MV-4-11 (cell line): ENCODE results near the gene PTPN2.

ENCODE experiments used
- DNase-seq: peaks from one replicate; lab custom pipeline; 2025; lab: John Stamatoyannopoulos, UW

Gene PTPN2

DNA sequence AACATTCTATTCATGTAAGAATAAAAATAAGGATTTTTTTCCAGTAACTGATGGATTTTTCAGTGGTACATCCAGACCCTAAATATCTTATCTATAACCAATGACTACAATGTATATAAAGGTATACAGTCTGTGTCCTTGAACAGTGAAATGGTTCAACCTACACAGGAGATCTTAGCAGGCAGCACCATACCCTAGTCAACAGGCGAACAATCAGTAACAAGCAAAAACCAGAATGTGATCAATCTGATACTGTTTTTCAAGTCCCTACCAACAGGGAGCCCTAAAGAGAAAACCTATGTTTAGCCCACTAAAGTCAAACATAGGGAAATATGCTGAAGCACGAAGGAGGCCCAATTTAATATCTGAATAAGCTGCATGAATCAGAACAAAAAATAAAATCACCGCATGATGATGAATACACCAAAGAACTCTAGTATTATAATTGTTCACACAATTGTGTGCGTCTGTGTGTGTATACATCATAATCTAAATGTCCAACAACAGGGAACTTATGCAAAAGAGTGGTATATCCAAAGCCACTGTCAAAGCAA, 26.0 kb downstream of the PTPN2 start:
- DNase-seq = no peak

DNA sequence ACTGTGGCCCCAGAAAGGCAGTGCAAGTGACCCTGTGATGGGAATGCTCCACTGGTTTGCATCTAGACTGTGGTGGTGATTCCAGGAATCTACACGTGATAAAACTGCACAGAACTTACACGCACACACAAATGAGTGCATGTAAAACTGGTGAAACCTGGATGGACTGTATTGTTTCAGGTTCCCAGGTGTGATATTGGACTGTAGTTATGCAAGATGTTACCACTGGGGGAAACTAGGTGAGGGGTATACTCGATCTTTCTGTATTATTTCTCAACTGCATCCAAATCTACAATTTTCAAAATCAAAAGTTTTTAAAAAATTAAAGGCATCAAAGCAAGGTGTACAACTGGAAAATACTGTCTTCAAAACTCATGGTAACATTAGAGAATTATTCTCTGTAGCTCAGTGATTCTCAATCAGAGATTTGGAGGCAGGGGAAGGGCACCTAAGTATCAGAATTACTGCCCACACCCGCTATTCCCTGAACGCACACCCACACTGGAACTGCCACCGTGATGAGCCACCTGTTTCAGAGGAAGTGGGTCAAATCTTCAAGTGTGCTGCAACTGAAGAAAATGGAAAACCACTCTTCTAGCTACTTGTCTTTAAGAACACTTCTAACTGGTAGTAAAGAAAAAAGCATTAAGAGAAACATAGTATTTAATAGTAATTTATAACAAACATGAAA, 26.7 kb downstream of the PTPN2 start:
- DNase-seq = no peak

DNA sequence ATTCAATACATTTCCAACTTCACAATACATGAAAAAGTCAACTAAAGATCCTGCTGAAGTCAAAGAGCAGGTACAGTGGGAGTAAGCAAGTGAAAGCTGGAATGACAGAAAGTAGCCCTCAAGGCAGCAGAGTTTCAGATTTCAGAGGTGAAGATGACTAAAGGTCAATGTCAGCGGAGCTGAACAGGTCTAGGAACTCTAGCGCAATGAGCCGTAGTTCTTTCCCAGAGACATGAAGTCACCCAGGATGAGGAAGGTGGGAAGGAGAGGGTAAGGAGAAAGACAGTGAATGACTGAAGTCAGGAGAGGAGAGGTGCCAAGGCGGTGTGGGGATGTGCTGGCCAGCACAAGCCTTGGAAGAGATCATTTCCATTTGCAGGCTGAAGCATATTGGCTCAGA, 28.1 kb downstream of the PTPN2 start:
- no peak for DNase-seq

DNA sequence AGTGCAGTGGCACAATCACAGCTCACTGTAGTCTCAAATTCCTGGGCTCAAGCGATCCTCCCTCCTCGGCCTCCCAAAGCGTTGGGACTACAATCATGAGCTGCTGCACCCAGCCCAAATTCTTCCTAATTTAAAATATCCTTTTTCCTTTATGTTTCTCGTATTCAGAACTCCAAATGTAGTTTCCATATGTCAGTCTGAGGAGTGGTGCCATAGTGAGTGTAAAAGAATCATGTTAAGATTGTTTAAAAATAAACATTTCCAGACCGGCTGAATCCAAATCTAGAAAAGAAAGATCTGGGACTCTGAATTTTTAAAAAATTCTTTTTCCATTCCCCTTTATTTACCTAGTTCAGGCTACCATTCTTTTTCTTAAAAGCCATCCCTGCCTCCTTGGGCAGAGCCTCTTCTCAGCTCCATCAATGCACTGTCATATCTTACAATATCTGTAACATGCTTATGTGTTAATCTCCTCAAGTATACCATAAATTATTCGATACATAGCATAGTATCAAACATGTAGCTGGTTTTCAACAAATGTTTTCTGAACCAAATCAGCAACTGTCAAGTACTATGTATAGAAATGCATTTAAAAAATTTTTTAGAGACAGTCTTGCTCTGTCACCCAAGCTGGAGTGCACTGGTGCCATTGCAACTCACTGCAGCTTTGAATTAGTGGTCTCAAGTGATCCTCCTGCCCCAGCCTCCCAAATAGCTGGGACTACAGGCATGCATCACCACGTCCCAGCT, 31.3 kb downstream of the PTPN2 start:
- DNase-seq = no peak

DNA sequence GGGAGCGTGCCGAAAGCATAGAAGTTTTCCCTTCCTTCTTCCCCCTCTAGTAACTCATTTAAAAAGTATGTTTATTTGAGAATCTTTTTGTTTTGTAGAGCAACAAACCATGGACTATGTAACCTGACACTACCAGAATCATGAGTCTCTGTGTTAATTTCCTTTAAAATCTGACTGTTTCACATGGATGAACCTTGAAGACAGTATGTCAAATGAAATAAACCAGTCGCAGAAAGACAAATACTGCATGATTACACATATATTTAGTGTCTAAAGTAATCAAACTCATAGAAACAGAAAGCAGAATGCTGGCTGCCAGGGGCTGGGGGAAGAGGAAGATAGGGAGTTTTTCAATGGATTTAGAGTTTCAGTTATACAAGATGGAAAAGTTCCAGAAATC, 32.3 kb downstream of the PTPN2 start:
- DNase-seq = no peak

DNA sequence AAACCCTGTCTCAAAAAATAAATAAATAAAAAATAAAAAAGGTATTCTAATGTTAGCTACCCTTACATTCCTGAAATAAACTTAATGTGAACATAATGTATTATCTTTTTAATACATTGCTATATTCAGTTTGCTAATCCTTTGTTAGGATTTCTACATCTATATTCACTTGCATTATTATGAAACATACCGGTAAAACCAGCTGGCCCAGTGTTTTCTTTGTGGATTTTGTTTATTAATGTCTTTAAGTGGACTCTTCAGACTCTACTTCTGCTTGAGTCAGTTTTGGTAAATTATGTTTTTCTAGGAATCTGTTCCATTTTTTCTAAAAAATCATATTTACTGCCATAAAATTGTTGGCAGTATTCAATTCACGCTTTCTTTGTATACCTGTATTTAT, 34.5 kb downstream of the PTPN2 start:
- no peak for DNase-seq

DNA sequence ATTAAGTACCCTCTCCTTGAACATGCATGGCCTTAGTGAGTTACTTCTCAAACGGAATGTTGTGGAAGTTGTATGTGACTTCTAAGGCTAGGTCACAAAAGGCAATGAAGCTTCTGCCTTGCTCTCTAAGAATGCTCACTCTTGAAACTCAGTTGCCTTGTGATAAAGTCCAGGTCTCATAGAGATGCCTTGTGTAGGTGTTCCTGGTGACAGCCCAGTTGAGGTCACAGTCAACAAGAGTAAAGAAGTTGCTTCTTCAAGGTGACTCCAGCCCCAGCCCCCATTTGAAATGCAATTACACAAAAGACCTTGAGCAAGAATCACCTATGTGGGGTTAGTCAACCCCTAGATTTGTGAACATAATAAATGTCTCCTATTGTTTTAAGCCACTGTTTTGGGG, 35.6 kb downstream of the PTPN2 start:
- no peak for DNase-seq

DNA sequence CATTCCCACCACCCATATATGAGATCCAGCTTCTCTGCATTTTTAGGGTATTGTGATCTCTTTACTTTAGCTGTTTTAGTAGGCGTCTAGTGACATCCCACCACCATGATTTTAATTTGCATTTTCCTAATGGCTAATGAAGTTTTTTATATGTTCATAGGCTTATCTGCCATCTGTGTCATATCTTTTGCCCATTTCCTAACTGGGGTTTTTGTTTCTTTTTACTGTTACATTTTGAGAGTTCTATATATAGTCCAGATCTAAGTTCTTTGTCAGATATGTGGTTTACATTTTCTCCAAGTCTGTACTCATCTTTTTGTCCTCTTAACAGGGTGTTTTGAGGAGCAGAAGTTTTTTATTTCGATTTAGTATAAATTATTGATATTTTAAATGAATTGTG, 39.6 kb downstream of the PTPN2 start:
- no peak for DNase-seq

DNA sequence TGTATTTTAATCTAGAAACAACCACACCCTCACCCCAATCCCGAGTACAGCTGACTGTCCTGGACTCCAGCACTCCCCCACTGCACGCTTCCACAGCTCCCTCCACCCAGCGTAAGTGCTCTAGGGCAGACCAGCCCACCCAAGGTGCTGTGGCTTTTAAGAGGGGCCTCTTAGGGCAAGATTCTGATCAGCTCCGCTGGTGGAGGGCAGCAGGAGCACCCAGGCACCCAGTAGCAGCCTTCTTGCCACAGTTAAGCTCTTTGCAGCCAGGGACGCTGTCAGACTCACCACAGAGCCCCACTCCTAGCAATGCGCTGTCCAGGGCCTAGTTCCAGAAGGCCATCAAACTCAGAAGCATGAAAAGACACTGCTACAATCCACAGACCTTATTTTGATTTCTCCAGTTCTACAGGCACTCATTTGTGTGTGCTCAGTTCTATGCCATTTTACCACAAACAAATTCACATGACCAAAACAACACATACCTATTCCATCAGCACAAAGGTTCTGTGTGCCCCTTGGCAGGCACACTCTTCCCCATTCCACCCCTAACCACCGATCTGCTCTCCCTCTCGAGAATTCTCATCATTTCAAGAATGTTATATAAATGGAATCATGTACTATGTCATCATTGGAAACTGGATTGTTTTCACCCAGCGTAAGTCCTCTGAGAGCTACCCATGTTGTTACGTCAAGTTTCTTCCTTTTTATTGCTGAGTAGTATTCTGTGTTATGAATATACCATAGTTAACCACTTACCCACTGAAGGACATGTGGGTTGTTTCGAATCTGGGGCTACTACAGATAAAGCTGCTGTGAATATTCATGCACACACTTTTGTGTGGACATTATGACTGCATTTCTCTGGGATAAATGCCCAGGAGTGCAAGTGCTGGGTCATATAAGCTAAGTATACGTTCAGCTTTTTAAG, 40.4 kb downstream of the PTPN2 start:
- DNase-seq = no peak

DNA sequence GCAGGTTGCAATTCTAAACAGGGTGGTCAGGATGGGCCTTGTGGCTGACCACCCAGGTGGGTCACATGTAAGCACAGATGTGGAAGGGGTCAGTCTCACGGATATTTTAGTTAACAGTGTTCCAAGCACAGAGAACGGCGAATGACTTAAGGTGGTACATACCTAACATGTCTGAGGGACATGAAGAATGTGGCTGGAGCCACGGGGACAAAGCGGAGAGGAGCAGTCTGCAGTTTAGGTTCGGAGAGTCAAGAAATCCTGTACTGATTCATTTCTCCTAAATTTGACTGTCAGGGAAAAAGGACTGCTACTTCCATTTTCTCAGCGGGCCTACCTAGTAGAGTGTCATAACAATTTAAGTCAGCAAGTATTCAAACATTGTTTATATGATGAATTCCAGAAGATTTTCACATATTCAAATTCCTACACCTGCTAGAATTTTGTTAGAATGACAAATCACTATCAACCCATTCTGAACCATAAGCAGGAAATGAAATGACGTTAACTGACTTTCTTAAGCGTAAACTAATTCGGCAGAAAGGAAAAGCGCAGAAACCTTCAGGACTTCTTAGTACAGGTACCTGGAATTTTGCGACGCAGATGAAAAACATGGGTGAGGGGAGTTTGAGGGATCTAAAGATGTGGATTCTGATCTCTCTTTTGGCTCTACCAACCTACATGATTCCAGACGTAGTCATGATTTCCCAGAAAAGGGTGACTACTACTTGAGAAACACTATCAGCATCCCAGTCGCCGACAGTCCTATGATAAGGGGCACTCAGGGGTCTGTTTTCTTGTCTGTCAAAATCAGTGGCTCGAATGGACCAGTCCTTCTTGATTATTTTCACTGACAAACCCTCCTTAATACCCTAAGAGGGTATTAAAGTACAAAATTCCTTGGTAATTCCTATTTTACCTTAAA, 41.3 kb downstream of the PTPN2 start:
- DNase-seq = no peak

DNA sequence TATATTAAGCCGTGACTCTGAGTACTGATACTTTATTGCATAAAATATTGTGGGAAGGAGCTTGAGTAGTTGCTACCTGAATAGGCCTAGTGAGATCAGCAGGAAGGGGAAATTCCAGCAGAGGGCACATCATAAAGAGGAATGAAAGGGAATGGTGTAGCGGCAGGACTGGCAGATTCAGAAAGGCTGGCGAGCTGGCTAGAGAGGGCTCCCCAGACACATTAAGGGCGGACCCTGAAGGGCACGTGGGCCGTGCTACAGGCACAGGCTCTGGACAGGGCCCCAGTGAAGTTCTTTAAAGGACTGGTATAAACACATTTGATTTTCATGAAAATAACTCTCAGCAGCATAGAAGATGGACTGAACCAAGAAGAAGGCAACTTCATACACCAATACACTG, 43.0 kb downstream of the PTPN2 start:
- DNase-seq = no peak

DNA sequence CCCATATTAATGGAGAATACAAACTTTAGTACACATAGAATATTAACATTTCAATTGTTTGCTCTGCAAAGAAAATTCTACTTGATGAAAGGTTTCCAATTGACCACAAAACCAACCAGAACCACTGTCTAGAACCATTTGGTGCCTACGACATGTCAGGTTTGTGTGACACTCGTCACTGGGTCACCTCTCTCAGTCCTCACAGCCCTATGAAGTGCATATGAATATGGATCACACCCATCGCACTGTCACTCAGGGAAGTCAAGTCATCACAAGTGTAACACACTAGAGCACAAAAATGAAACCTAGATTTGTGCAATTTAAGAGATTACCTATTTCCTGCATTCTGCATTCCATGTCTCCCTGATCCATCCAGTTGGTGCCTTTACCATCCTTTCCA, 43.7 kb downstream of the PTPN2 start:
- no peak for DNase-seq

DNA sequence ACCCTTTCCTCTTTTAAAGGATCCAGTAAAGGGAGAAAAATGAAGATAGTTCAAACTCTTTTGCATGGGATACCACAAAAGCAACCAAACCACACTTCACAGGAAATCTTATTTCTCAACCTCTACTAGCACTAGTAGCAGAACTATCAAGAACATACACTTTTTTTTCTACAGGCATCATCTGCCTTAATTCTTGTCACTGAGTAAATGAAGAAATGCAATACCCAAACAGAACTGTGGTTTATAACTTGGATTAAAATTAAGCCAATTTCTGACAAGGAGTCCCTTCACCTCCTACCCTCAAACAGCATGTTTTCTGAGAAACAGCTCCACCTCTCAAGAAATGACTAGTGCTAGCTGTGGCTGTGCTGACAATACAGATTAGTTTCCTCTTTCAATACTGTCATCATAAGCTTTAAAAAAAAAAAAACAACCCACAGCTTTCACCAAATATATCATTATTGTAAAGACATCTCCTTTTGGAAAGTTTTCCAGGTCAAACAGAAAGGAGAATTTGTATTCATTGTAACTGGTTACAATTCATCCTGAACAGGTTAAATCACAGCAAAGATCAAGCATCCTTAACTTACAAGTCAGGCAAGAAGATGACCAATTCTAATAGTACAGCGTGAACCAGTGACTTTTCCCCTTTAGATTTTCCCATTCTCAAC, 44.4 kb downstream of the PTPN2 start:
- DNase-seq = peak; percentile 99

DNA sequence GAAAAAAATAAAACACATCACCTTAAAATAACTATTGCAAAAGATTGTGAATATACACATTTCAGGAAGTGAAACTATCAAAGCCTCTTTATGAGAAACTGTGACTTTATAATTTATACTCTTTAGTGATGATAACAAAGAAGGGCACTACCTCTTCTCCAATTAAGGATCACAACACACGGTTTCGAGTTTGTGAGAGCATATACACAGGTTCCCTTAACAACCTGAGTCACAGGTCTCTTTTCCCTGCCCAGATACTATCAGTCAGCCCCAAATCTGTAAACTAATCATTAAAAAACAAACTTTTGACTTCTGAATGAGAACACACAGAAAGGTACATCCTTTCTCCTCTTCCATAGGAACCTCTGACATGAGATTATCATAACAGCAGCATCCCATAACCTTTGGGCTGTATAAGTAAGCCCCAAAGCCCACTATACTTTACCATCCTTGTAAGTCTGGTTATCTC, 44.9 kb downstream of the PTPN2 start:
- peak; percentile 91 for DNase-seq

DNA sequence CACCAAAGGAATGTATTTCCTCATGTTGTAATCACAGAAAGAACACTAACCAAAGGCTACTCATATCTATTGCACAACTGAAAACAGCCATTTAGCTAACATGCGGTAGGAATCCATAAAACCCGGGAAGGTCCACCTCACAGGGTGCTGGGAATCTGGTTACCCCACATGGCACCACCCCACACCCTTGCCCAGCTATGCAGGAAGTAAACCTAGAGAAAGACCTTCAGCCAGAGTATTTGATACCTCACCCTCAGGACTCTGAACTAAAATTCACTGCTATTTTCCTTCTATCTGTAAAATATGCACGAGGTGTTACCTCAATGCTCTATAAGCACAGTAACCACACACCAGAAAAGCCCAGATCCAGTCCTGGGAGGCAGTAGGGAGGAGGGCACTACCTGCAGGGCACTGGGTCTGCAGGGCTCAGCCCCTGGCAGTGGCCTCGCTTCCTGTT, 45.8 kb downstream of the PTPN2 start:
- peak; percentile 88 for DNase-seq

DNA sequence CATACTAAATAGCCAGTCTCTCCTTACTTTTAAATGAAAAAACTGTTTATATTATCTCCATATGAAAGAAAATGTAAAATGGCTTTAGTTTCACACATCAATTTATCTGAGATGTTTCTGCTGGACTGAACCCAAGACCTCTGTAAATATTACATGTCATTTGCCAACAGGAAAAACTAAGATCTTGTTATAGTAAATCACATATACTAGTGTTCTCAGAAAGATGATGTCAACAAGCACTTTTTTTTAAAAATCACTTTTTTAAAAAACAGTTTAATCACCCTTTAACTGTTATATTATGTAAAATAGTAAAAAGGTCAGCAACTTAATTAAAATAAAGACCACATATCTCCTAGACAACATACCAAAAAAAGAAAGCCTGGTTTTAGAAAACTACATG, 46.3 kb downstream of the PTPN2 start:
- DNase-seq = peak; percentile 54

DNA sequence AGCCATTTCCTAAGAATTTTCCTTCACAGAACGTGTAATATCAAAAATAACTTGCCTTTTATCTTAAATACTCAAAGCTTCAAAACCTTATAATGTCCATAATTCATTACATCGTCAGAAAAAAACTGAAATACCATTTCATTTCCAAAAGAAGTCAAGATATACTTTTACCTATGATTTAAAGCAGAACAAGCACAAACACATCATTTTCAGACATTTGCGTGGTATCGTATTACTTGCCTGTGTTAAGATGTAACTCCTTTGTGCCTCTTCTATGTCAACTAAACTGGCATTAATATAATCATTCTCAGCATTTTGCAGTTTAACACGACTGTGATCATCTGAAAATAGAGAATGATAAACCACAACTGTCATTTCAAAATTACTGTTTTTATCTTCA, 47.5 kb downstream of the PTPN2 start:
- DNase-seq = no peak

DNA sequence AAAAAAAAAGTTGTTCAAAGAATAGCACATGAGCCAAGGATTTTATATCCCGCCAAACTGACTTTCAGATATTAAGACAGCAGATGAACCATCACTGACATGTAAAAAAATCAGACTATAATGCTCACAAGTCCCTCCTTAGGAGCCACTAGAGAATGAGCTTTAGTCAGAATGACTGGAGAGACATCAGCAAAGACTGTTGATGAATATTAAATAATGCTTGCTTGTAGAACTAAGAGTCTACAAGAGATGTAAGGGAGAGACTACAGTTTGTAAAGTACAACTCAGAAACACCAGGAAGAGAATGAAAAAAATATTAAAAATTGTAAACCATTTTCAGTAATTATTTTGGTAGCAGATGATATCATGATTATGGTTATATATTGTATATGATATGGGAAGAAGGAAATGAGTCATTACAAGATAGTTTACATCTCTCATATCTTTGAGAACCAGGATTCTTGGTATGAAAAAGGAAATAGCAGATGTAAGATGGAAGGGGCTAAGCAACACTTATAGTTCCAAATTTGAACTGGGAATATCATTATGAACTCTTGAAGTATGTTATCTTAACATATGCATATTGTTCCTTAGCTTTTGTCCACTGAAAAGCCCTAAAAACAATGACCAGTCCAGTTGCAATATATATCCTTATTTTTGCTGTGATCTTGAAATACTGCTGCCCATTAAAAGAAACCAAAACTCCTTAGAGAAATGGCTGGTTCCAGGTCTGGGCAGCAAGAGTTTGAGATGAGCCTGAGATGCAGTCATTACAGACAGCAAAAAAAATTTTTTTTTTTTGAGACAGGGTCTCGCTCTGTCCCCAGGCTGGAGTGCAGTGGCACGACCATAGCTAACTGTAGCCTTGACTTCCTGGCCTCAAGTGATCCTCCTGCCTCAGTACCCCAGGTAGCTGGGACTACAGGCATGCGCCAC, 55.7 kb downstream of the PTPN2 start:
- no peak for DNase-seq

DNA sequence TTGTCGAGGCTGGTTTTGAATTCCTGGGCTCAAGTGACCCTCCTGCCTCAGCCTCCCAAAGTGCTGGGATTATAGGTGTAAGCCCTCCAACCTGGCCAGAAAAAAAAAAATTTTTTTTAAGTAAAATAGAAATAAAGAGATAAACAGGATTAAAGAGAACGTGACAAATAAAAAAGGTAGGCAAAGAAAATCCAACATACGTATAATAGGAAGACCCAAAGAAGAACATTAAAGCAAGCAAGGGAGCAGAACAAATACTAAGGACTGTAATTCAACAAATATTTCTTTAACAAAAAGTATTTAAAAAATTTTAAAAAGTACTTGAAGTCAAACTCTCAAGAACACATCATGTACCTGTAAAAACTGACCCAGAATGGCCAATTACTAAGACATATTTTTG, 56.4 kb downstream of the PTPN2 start:
- DNase-seq = no peak
